NCI-H2107 treated with DMSO at 0.1 percent for 48 hours (cell line): ENCODE results near the gene LAMA4.

Source experiments
- DNase-seq: peaks from one replicate; lab custom pipeline; 2025; ENCODE audit not compliant: unreplicated experiment; lab: John Stamatoyannopoulos, UW

LAMA4 gene, protein sequence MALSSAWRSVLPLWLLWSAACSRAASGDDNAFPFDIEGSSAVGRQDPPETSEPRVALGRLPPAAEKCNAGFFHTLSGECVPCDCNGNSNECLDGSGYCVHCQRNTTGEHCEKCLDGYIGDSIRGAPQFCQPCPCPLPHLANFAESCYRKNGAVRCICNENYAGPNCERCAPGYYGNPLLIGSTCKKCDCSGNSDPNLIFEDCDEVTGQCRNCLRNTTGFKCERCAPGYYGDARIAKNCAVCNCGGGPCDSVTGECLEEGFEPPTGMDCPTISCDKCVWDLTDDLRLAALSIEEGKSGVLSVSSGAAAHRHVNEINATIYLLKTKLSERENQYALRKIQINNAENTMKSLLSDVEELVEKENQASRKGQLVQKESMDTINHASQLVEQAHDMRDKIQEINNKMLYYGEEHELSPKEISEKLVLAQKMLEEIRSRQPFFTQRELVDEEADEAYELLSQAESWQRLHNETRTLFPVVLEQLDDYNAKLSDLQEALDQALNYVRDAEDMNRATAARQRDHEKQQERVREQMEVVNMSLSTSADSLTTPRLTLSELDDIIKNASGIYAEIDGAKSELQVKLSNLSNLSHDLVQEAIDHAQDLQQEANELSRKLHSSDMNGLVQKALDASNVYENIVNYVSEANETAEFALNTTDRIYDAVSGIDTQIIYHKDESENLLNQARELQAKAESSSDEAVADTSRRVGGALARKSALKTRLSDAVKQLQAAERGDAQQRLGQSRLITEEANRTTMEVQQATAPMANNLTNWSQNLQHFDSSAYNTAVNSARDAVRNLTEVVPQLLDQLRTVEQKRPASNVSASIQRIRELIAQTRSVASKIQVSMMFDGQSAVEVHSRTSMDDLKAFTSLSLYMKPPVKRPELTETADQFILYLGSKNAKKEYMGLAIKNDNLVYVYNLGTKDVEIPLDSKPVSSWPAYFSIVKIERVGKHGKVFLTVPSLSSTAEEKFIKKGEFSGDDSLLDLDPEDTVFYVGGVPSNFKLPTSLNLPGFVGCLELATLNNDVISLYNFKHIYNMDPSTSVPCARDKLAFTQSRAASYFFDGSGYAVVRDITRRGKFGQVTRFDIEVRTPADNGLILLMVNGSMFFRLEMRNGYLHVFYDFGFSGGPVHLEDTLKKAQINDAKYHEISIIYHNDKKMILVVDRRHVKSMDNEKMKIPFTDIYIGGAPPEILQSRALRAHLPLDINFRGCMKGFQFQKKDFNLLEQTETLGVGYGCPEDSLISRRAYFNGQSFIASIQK (N-terminal part only)

GRCh38 chr6:112253841-112254816 lies at the start of gene LAMA4:
Gene LAMA4 (minus strand): TSS chr6:112254567. CDS start chr6:112254150, 417 bp downstream.
- DNase-seq = peak; percentile 26

- no peak for DNase-seq
These were observed 47.9 kb upstream of the LAMA4 start for GRCh38 chr6:112302142-112302705.

GRCh38 chr6:112300896-112301295 lies 46.5 kb upstream of the LAMA4 start:
- DNase-seq = no peak

DNA sequence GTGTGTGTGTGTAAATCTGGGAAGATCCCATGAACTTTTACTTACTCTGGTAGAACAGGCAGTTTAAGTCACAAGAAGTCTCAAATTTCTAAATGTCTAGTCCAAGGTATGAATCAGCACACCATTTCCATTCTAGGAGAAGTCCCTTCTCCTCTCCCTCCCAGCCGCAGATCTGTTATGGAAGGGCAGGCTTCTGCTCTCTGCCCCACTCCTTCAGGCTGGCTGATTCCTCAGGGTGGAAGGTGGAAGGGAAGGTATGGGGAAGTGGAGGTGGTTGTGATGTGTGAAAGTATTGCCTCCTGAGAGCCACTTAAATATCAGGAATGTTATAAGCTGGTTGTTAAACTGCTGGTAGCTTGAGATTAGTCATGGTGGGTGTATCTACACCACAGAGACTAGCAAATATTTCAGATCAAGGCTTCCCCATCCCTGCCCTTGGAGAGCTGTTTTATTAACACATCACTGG lies 44.5 kb upstream of the LAMA4 start:
- no peak for DNase-seq

DNA sequence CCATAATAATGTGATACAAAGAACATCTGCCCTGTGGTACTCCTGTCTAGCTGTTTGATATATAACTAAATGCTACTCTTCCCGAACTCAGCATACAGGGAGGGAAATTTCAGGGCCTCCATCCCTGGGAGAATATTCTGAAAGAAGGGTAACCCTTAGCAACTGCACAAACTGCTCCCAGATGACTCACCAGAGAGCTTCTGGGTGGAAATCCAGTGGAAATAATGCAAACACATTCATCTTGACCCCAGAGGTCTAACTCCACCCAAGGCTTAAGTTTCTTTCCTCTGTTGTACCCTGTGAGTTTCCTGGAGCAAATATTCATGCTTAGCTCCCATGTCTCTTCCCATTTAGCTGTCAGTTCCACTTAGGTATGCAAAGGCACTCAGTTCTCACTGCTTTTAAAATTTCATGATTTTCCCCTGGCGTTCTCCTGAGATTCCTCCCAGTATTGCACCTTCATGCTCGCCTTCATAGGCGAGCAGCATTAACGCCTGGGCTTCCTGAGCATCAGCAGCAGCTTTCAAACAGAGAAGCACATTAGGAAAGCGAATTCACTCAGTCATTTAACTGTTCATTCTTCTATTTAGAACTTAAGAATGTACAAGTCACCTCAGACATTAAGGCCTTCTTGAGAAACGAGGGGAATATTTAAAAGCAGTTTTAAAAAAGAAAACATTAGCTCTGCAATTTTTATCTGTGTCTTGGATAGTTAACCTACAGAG lies 43.8 kb upstream of the LAMA4 start:
- DNase-seq = no peak

DNA sequence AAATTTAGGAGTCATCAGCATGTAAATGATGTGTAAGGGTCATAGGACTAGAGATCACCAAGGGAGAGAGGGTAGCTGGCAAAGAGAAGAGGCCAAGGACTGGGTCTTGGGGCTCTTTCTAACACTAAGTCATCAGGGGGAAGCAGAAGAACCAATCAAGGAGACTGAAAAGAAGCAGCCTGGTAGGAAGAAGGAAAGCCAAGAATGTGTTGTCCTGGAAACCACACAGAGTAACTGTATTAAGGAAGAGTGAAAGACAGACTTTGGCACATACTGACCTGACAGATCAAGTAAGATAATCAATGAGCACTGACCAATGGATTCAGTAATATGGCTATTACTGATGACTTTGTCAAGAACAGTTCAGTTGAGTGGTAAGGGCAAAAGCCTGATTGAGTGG lies 42.3 kb upstream of the LAMA4 start:
- no peak for DNase-seq

DNA sequence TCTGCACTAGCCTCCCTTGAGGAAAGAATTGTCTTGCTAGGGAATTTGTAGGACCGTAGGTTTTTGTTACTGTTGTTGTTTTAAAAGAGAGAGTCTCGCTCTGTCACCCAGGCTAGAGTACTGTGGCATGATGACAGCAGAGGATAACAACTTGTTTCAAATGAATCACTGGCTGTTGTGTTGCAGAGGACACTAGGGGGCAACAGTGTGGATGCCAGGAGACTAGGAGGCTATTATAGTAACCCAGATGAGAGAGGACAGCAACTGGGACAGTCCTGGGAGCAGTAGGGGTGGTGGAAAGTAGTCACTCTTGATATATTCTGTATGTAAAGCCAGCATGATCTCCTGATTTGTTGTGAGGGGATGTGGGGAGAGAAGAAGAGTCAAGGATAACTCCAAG lies 41.8 kb upstream of the LAMA4 start:
- no peak for DNase-seq

DNA sequence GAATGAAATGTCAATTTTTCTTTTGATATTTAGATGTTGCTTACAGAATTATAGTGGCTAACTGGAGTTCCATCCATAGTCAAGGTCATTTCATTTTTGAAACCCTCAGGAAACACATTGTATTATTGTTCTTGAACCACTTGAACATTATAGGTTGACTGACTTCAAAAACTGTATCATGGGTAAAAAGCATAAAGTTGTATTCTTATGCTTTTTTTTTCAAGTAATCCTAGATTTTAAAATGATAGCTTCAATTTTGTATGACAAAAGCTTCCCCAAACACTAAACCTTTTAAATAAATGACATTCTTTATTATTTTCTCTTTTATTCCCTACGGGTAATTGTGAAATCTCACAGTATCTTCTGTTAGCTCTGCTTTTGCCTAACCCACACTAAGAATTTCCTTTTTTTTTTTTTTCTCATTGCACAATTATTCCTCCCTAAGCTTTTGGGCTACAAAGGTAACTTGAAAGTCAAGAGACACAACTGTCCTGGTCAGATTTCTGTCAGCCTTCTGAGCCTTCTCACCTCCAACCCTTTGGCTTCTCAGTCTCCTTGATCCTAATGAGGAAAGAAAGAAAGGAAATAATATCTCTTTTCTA lies 36.9 kb upstream of the LAMA4 start:
- no peak for DNase-seq

DNA sequence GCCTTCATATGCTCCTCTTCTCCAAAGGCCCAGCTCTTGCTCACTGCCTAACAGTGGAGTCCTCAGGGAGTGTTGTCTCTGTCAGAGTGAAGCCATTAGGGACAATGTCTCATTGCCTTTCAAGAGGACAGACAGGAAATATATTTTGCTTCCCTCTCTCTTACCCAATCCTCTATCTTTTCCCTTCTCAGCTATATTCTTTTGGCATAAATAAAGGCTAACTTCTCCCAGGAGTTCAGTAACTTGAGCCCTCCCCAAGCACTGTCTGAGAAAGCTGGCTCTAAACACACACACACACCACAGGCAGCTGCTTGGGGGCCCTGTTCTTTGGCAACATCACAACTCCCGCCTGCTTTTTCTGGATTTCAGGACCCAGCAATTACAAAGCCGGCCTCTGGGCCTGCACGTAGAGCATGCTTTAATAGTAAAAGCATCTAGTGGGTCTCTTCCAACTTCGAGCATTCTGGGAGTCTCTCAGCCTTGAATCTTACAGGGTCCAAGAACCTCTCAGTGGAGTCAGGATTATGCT lies 34.7 kb upstream of the LAMA4 start:
- peak; percentile 67 for DNase-seq

GRCh38 chr6:112288475-112288874 lies 34.1 kb upstream of the LAMA4 start:
- DNase-seq = no peak

DNA sequence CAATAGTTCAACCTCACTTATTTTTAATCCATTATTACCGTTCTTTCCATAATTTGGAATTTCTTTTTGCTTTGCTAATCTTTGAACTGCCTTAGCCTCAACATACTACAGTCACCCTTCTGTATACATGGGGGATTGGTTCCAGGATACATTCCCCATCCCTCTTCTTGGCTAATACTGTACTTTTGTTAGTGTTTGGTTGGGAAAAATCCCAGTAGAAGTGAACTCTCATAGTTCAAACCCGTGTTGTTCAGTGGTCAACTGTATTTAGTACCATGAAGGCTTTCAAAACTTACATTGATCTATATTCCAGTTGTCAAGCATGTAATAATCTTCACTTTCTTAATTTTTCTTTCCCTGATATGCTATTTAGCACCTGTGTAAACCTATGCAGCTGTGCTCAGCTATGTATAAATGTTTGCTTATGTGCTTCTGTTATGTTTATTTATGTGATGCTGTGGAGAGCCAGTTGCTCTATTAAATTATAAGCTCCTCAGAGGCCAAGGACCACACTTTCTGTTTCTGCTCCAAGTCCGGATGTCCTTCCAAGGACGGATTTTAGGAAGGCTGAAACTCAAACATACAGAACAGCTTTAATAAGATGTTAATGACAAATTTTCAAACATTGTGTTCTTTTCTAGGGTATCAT lies 33.3 kb upstream of the LAMA4 start:
- no peak for DNase-seq

GRCh38 chr6:112286500-112287144 lies 32.3 kb upstream of the LAMA4 start:
- DNase-seq = no peak

GRCh38 chr6:112286010-112286409 lies 31.6 kb upstream of the LAMA4 start:
- DNase-seq = no peak

DNA sequence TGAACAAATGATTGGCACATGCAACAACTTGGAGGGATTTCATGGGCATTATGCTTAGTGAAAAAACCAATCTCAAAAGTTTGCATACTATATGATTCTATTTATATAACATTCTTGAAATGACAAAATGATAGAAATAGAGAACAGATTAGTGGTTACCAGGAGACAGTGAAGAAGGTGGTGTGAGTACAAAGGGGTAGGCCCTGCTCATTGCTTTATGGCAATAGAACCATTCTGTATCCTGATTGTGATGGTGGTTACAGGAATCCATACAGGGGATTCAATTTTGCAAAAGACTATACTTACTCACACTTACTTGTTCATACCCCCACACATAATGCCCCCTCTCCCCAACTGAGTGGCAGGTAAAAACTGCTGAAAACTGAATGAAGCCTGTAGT lies 30.2 kb upstream of the LAMA4 start:
- DNase-seq = no peak

- no peak for DNase-seq
These were observed 29.3 kb upstream of the LAMA4 start for GRCh38 chr6:112283621-112284020.

DNA sequence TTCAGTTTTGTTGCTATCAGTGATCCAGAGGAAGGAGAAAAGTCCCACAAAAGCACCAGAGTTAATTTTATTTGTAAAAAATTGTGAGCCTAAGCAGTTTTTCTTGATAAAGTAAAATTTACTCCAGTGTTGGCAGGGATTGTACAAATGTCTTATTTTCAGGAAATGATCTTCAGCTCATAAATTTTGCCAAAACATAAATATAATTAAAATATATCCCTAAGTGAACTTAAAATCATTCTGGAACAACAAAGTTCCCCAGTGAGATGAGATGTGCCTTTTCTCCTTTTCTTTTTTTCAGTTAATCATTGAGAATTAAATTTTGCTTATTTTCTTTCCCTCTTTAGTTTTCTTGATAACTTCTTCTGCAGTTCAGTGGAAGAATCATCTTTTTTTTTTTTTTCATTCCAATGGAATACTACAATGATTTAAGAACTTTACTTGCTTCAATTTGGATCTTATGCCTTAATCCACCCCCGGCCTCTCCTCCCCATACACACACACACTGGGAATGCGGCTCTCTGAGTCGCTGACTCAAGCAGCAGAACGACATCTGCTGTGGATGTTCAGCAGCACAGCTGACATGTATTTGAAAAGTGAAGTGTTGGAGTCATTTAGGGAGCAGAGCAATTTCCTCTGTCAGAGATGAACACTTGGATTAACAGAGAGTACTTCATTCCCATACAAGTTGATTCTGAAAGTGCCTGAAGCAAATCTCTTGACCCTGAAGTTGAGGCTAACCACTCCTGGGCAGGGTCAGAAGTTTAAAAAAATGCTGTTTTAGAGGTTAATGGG lies 27.7 kb upstream of the LAMA4 start:
- DNase-seq = peak; percentile 3
